ENCODE data around the gene KCNE4. TPM values are rescaled to one million over a fixed set of nuclear protein-coding genes. Genes with fewer than 3 reads are reported as not detected.

KCNE4 gene
- total and polyA plus RNA-seq, 12 donors, result 0.97 to 5.7 (median 2.6) TPM

DNA sequence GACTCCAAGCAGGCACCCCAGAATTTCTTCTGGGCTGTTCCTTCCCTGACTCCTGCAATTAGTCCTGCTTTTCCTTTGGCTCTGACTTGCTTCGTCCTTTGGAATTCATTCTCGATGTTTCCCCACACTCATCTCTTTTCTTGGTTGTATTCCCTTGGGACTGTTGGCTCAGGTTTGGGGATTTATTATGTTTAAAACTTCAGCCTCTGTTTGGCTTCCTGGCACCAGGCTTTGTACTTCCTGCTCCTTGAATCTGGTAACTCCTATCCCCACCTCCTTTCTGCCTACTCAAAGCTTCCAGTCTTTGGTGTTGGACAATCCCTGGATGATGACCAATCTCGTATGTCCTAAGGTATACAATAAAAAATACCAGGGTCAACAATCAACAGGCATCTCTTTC lies 1.8 kb upstream of the KCNE4 start:
- Histone ChIP-seq H3K4me1 (replicated peaks in 1 of 2) (peaks cover 0 to 10% of the 10 kb centered on the region in 2 donors), H3K27me3 (no peaks in the 10 kb centered on the region), H3K9me3 (replicated peaks in 1 of 3) (no peaks in the 10 kb centered on the region), H3K4me3 (no peak overlapping the region), H3K27ac (no peak overlapping the region), H3K36me3 (replicated peaks in 1 of 2) (no peaks in the 10 kb centered on the region)
- 63 to 81% (median 73%) methylated on average over 3 of the region's 3 CpGs for WGBS, 4 donors
- DNase-seq, result no peak
- TF ChIP-seq, protein P1, sequence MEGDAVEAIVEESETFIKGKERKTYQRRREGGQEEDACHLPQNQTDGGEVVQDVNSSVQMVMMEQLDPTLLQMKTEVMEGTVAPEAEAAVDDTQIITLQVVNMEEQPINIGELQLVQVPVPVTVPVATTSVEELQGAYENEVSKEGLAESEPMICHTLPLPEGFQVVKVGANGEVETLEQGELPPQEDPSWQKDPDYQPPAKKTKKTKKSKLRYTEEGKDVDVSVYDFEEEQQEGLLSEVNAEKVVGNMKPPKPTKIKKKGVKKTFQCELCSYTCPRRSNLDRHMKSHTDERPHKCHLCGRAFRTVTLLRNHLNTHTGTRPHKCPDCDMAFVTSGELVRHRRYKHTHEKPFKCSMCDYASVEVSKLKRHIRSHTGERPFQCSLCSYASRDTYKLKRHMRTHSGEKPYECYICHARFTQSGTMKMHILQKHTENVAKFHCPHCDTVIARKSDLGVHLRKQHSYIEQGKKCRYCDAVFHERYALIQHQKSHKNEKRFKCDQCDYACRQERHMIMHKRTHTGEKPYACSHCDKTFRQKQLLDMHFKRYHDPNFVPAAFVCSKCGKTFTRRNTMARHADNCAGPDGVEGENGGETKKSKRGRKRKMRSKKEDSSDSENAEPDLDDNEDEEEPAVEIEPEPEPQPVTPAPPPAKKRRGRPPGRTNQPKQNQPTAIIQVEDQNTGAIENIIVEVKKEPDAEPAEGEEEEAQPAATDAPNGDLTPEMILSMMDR (IDR thresholded peaks at IDR 0.05), result no peak
- no peak for TF ChIP-seq POLR2A (IDR thresholded peaks at IDR 0.05)
- intact Hi-C loops (cut with DNase I), result no loop called here

DNA sequence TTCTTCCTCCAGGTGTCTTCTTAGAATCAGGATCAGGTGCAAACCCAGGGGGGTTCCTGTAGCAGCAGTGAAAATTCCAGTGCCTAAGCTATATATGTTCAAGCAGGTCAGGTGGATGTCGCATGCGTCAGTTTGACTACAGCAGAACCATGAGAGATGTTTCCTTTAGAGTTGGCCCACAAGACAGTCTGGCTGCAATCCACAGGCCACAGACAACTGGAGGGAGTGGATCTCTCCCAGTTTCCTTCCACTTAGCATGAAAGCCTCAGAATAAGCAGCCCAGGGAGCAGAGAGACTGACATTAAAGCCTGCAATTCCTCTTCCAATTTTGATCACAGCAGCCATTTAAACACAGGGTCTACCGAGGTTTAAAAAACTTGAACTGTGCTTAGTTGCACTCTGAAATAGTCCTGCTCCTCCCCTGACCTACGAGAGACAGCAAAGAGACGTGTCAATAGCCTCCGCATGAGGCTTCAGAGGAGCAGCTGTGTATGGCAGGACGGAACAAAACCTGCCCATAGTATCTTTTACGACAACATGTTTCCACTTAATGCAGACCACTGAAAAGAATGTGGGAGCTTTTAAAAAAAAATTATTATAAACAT lies 988 bp upstream of the KCNE4 start:
- no peak for DNase-seq
- intact Hi-C loops (cut with DNase I), result no loop called here

DNA sequence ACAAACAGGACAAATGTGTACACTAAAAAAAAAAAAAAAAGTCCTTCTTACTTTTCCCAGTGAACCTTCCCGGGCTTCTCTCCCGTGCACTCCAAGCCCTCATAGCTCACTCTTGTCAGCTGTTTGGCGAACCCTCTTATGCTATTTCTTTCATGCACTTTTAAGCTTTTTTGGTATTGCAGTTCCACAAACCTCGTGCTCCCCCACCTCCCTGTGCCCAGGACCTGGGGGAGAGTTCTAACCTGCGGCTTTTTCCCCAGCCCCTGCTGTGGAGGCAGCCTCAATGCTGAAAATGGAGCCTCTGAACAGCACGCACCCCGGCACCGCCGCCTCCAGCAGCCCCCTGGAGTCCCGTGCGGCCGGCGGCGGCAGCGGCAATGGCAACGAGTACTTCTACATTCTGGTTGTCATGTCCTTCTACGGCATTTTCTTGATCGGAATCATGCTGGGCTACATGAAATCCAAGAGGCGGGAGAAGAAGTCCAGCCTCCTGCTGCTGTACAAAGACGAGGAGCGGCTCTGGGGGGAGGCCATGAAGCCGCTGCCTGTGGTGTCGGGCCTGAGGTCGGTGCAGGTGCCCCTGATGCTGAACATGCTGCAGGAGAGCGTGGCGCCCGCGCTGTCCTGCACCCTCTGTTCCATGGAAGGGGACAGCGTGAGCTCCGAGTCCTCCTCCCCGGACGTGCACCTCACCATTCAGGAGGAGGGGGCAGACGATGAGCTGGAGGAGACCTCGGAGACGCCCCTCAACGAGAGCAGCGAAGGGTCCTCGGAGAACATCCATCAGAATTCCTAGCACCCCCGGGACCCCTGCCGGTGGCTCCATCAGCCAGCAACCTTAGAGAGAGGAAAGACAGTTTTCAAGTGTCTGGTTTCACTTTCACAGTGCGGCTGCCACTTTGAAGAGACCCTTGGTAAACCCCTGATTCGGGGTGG lies 826 bp downstream of the KCNE4 start:
- intact Hi-C loops (cut with DNase I), result no loop called here
- 64 to 79% (median 71%) methylated on average over 31 to 42 of the region's 42 CpGs for WGBS, 4 donors

More for the DNA sequence above, 988 bp upstream of the KCNE4 start:
- no peaks in the 10 kb centered on the region for H3K27me3 ChIP-seq
- H3K4me1 ChIP-seq (replicated peaks in 1 of 2), result peaks cover 0 to 10% of the 10 kb centered on the region in 2 donors
- no peak for TF ChIP-seq POLR2A (IDR thresholded peaks at IDR 0.05)
- TF ChIP-seq, protein P1 (IDR thresholded peaks at IDR 0.05), result no peak
- peak overlapping the region in 1 of 4 donors; percentile 52 for H3K4me3 ChIP-seq
- no peaks in the 10 kb centered on the region for H3K9me3 ChIP-seq (replicated peaks in 1 of 3)
- 34 to 60% (median 55%) methylated on average over 6 to 8 of the region's 8 CpGs for WGBS, 4 donors
- no peaks in the 10 kb centered on the region for H3K36me3 ChIP-seq (replicated peaks in 1 of 2)
- peak overlapping the region in 2 of 5 donors; percentile 27 to 77 for H3K27ac ChIP-seq

More for the DNA sequence above, 826 bp downstream of the KCNE4 start:
- Histone ChIP-seq H3K27ac (peak overlapping the region in 3 of 5 donors; percentile 33 to 87 (median 77)), H3K4me3 (peak overlapping the region in 2 of 4 donors; percentile 6 to 52), H3K36me3 (replicated peaks in 1 of 2) (no peaks in the 10 kb centered on the region), H3K9me3 (replicated peaks in 1 of 3) (no peaks in the 10 kb centered on the region), H3K4me1 (replicated peaks in 1 of 2) (peaks cover 0 to 10% of the 10 kb centered on the region in 2 donors), H3K27me3 (no peaks in the 10 kb centered on the region)
- no peak for TF ChIP-seq POLR2A (IDR thresholded peaks at IDR 0.05)
- TF ChIP-seq, protein P1 (IDR thresholded peaks at IDR 0.05), result no peak
- no peak for DNase-seq
